Spleen (tissue), 11 donors: Measurements from ENCODE around the gene A3GALT2. TPM values are rescaled to one million over a fixed set of nuclear protein-coding genes. Genes with fewer than 3 reads are reported as not detected.

Experiments
- DNase-seq: peaks from one replicate; pipeline ENCODE4 v3.0.0-alpha.2; 2020
- H3K27ac ChIP-seq, 8 donors: fragments of 200-600 bp; sonication (generic) in 7 of 8; 1 replicate in 4 of 8; 2 replicates in 4 of 8; pipeline versions ENCODE4 v1.5.0 to v1.8.0; 2016 to 2021; ENCODE audit warnings: inconsistent platforms in 4 of 8, mild to moderate bottlenecking in 4 of 8, moderate library complexity in 1 of 8
- H3K27me3 ChIP-seq, 7 donors: fragments of 200-600 bp; sonication (generic) in 6 of 7; replicated peaks in 1 of 7; 1 replicate in 4 of 7; 2 replicates in 3 of 7; pipeline versions ENCODE4 v1.5.0 to v1.8.0; 2016 to 2021; ENCODE audit warnings: inconsistent platforms in 3 of 7, mild to moderate bottlenecking in 1 of 7
- H3K36me3 ChIP-seq, 6 donors: fragments of 200-600 bp; sonication (generic) in 5 of 6; 1 replicate in 4 of 6; 2 replicates in 2 of 6; pipeline versions ENCODE4 v1.5.0 to v1.8.0; 2016 to 2021; ENCODE audit warnings: inconsistent platforms in 2 of 6
- H3K4me1 ChIP-seq, 6 donors: fragments of 200-600 bp; sonication (generic) in 5 of 6; 1 replicate in 3 of 6; 2 replicates in 3 of 6; pipeline versions ENCODE4 v1.5.0 to v1.8.0; 2016 to 2021; ENCODE audit warnings: inconsistent platforms in 3 of 6
- H3K4me3 ChIP-seq, 8 donors: fragments of 200-600 bp; sonication (generic) in 7 of 8; 1 replicate in 4 of 8; 2 replicates in 4 of 8; pipeline versions ENCODE4 v1.5.0 to v1.8.0; 2016 to 2021; ENCODE audit warnings: inconsistent platforms in 4 of 8, mild to moderate bottlenecking in 4 of 8, moderate library complexity in 2 of 8
- H3K9me3 ChIP-seq, 8 donors: fragments of 200-600 bp; sonication (generic) in 7 of 8; 1 replicate in 4 of 8; 2 replicates in 4 of 8; pipeline versions ENCODE4 v1.5.0 to v1.8.0; 2016 to 2021; ENCODE audit warnings: inconsistent platforms in 4 of 8
- POLR2A ChIP-seq, 3 donors: fragments of 450-650 bp; IDR thresholded peaks; one replicate each; pipeline ENCODE4 v1.5.1; 2017; ENCODE audit warnings: antibody characterized with exemption in 3 of 3, mild to moderate bottlenecking in 1 of 3
- POLR2AphosphoS5 ChIP-seq, 3 donors: sonication (generic); formaldehyde crosslinking; IDR thresholded peaks; one replicate each; pipeline ENCODE4 v1.5.1; 2017; ENCODE audit warnings: antibody characterized with exemption in 3 of 3
- WGBS, 5 donors: extraction: QIAGEN DNeasy Blood & Tissue Kit in 3 of 5; methylation state at CpG; one replicate each; pipeline versions ENCODE4 v1.1.5 to v1.1.7; 2013 to 2018; 5-methylcytosine and 5-hydroxymethylcytosine counted together
- intact Hi-C: fragments of 100-400 bp; cut with DNase I; formaldehyde crosslinking; loops from one replicate; pipeline ENCODE4 v1.15.0; 2023; ENCODE audit warnings: low total_unique reads
- polyA plus RNA-seq, 3 donors: library from polyadenylated mRNA; stranded (reverse); fragments of 200-250 nt; gene quantifications; one replicate each; pipeline ENCODE4 v1.2.1, GENCODE V29; 2013
- total RNA-seq, 7 donors: library from RNA; depleted of rRNA in 3 of 7; stranded (reverse); fragments of >200 nt in 3 of 7; fragmentation: NEBNext Ultra II Directional in 4 of 7; extraction: Animal tissue kit (Norgen Biotek cat#: 25700) in 4 of 7; gene quantifications; one replicate each; pipeline versions ENCODE4 v1.1.0 to v1.2.1, GENCODE V29; 2016 to 2021
- TF ChIP-seq, protein P1 (sequence below), 11 experiments: fragments of 200-600 bp in 7 of 11; fragments of 450-650 bp in 4 of 11; sonication (generic) in 4 of 11; IDR thresholded peaks in 8 of 11; conservative IDR thresholded peaks in 3 of 11; 1 replicate in 7 of 11; 2 replicates in 4 of 11; pipeline versions ENCODE4 v1.4.0 to v1.8.0; 2016 to 2021; ENCODE audit warnings: antibody characterized with exemption in 11 of 11, inconsistent platforms in 4 of 11, mild to moderate bottlenecking in 1 of 11
- donor health status: healthy with polysubstance abuse.
- donor health status: DM: no; HTN: no; CAD: no; lungs with moderate emphysema.
- donor health status: DM: no; HTN: no; CAD: no.
- donor health status: Bipolar disorder and iron deficiency.
- donor health status: healthy.
- donor health status: DM: no; HTN: no; CAD: no.
- donor health status: DM: yes; HTN: yes; CAD: no.

The A3GALT2 gene
- total and polyA plus RNA-seq, 10 donors, result 0.10 to 1.6 (median 0.47) TPM; not detected in 7

DNA sequence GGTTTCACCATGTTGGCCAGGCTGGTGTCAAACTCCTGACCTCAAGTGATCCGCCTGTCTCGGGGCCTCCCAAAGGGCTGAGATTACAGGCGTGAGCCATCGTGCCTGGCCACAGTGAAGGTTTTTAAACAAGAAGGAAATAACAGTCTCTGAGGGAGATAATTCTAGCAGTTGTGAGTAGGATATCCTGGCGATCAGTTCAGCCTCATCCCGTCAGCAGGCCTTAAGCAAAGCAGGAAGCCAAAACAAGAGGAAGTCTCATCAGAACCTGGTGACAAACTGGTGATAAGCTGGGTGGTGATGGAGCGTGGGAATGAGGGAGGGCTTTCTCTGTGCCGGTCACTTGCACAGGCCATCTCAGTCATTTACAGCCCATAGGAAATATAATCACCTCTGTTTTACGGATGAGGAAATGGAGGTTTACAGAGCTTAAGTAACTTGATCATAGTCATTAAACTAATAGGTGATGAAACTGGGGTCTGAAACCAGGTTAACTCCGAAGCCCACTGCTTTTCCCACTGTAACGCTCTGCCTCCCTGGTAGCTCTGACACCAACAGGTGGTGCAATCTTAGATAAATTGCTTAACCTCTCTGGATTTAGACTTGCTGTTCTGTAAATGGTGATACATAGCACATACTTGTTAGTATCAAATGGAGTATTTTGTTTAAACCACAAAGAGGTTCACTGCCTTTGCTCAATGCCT lies 40.8 kb upstream of the A3GALT2 start:
- peaks cover 0 to 43% (median 12%) of the 10 kb centered on the region in 6 donors for H3K4me1 ChIP-seq
- intact Hi-C loops, result loop anchor here (10.0 kb wide), 2 partner anchors 93 to 267 kb away; no protein-coding TSS in a partner anchor
- no peak overlapping the region for H3K4me3 ChIP-seq
- no peaks in the 10 kb centered on the region for H3K9me3 ChIP-seq
- H3K27ac ChIP-seq, result peak overlapping the region in 6 of 8 donors; percentile 12 to 73 (median 56)
- 31 to 47% (median 43%) methylated on average over 11 of the region's 11 CpGs for WGBS, 5 donors
- no peaks in the 10 kb centered on the region for H3K27me3 ChIP-seq
- peaks cover 0 to 29% (median 0%) of the 10 kb centered on the region in 6 donors for H3K36me3 ChIP-seq
- peak in 2 of 3 donors; percentile 17 to 79 for TF ChIP-seq POLR2AphosphoS5 (IDR thresholded peaks at IDR 0.05)
- TF ChIP-seq POLR2A (IDR thresholded peaks at IDR 0.05), result no peak
- no peak for DNase-seq

DNA sequence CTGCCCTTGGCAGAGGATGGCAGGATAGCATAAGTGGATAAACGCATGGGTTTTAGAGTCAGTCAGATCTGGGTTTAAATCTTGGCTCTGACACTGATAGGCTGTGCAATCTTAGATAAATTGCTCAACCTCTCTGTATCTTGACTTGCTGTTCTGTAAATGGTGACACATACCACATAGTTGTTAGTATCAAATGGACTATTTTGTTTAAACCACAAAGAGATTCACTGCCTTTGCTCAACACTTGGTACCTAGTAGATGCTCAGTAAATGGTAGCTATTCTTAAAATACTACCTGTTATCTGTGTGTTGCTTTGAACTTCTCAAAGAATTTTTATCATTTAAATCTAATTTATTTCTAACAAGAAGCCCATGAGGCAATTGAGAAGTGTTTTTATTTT lies 39.5 kb upstream of the A3GALT2 start:
- H3K9me3 ChIP-seq, result no peaks in the 10 kb centered on the region
- intact Hi-C loops, result loop anchor here (10.0 kb wide), 2 partner anchors 94 to 266 kb away; no protein-coding TSS in a partner anchor

DNA sequence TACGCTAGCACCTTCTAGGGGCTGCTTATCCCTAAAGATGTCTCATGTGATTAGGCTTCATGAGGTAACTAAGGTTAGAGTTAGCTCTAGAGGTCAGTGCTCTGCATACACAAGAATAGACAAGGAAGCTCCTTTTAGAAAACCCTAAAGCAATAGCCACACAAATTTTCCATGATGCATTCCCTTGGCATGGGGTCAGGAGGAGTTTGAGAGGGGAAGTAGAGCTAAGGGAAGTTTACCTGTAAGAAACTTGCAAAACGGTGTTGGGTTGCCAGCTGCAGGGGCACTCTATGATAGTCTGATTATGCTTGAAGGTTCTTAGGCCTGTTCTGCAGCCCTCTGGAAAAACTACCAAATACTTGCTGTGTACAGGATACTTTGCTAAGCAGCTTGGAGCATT lies 39.0 kb upstream of the A3GALT2 start:
- TF ChIP-seq, protein P1, sequence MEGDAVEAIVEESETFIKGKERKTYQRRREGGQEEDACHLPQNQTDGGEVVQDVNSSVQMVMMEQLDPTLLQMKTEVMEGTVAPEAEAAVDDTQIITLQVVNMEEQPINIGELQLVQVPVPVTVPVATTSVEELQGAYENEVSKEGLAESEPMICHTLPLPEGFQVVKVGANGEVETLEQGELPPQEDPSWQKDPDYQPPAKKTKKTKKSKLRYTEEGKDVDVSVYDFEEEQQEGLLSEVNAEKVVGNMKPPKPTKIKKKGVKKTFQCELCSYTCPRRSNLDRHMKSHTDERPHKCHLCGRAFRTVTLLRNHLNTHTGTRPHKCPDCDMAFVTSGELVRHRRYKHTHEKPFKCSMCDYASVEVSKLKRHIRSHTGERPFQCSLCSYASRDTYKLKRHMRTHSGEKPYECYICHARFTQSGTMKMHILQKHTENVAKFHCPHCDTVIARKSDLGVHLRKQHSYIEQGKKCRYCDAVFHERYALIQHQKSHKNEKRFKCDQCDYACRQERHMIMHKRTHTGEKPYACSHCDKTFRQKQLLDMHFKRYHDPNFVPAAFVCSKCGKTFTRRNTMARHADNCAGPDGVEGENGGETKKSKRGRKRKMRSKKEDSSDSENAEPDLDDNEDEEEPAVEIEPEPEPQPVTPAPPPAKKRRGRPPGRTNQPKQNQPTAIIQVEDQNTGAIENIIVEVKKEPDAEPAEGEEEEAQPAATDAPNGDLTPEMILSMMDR (IDR thresholded peaks at IDR 0.05 in 8 of 11, conservative IDR thresholded peaks at IDR 0.05 in 3 of 11), result no peak
- intact Hi-C loops, result loop anchor here (10.0 kb wide), 2 partner anchors 95 to 265 kb away; no protein-coding TSS in a partner anchor

More for the DNA sequence above, 39.5 kb upstream of the A3GALT2 start:
- TF ChIP-seq, protein P1 (IDR thresholded peaks at IDR 0.05 in 8 of 11, conservative IDR thresholded peaks at IDR 0.05 in 3 of 11), result no peak
- TF ChIP-seq POLR2AphosphoS5 (IDR thresholded peaks at IDR 0.05) (no peak), POLR2A (IDR thresholded peaks at IDR 0.05) (no peak)
- 81 to 100% (median 88%) methylated on average over 1 of the region's 1 CpG for WGBS, 5 donors
- H3K27me3 ChIP-seq, result no peaks in the 10 kb centered on the region
- no peak overlapping the region for H3K27ac ChIP-seq
- peaks cover 0 to 31% (median 10%) of the 10 kb centered on the region in 6 donors for H3K4me1 ChIP-seq
- DNase-seq, result no peak
- H3K4me3 ChIP-seq, result no peak overlapping the region
- peaks cover 0 to 17% (median 0%) of the 10 kb centered on the region in 6 donors for H3K36me3 ChIP-seq

DNA sequence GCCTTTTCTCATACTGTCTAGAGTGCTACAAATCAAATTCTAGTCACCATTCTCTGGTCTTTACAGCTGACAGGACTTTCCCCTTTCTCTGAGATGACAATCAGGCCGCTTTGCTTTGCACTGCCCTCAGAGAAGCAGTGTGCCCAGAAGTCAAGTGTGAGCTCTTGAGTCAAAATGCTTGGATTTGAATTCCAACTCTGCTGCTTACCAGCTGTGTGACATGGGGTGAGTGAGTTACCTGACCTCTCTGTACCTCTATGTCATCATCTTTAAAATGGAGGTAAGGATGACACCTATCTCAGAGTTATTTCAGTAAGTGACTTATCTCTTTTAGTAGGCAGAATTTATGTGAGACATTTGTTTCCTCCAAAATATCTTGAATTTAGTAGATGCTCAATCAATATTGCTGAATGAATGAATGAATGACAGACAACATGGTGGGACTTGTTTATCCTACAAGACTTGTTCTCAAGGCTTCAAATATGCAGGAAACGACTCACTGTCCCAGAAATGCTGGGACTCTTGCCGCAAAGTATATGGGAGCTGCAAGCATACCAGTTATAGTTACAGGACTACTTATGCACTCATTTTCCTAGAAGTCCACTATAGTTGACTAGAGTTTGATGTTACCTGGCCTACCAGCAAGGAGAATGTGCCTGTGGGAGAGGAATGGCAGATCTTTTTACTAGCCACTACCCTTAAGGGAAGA lies 38.1 kb upstream of the A3GALT2 start:
- intact Hi-C loops, result no loop called here
- Histone ChIP-seq H3K27ac (no peak overlapping the region), H3K36me3 (peaks cover 0 to 22% (median 6%) of the 10 kb centered on the region in 6 donors), H3K9me3 (no peaks in the 10 kb centered on the region), H3K27me3 (no peaks in the 10 kb centered on the region), H3K4me1 (peaks cover 0 to 23% (median 10%) of the 10 kb centered on the region in 6 donors), H3K4me3 (no peak overlapping the region)
- 82 to 92% (median 87%) methylated on average over 3 of the region's 3 CpGs for WGBS, 5 donors
- DNase-seq, result no peak
- TF ChIP-seq POLR2A (IDR thresholded peaks at IDR 0.05) (no peak), POLR2AphosphoS5 (IDR thresholded peaks at IDR 0.05) (no peak)
- TF ChIP-seq, protein P1 (IDR thresholded peaks at IDR 0.05 in 8 of 11, conservative IDR thresholded peaks at IDR 0.05 in 3 of 11), result no peak

More for the DNA sequence above, 39.0 kb upstream of the A3GALT2 start:
- WGBS, 5 donors, result 76 to 95% (median 86%) methylated on average over 2 of the region's 2 CpGs
- no peak overlapping the region for H3K4me3 ChIP-seq
- H3K27ac ChIP-seq, result no peak overlapping the region
- no peaks in the 10 kb centered on the region for H3K27me3 ChIP-seq
- H3K4me1 ChIP-seq, result peaks cover 0 to 28% (median 10%) of the 10 kb centered on the region in 6 donors
- DNase-seq, result no peak
- no peaks in the 10 kb centered on the region for H3K9me3 ChIP-seq
- H3K36me3 ChIP-seq, result peaks cover 0 to 15% (median 0%) of the 10 kb centered on the region in 6 donors
